Stimulated activated CD8-positive, alpha-beta memory T cell treated with anti-CD3 and anti-CD28 coated beads, Interleukin-7, amount 100 ng/mL, for 48 hours (primary cell): ENCODE data around the gene CUL2.
"Not testable (repeated sequence)": the region's sequence is repeated elsewhere in the genome, so short reads cannot be mapped to it uniquely, and the experiment has no call there.

Experiments used
- DNase-seq, 2 donors: peaks; one replicate each; pipeline ENCODE4 v3.0.0-alpha.2; 2020; ENCODE audit warnings: low read depth in 1 of 2; ENCODE audit errors: extremely low read depth in 1 of 2

The CUL2 gene

DNA sequence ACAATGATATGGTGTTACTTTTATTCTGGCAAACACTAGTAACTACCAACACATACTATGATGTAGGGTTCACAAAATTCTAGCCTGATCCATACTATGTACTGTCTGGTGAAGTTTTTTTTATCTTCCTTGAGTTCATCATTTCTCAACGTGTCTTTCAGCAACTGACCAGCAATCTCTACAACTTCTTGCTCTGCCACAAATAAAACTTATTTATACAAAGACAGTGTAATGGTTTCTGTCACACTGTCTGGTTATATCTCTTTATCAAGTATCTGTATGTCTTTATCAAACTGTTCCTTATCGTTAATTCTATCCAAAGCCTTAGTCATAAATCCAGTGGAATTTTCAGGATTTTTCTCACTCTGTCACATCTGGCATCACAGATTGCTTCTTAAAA is 69.7 kb downstream of the CUL2 start:
- no peak for DNase-seq

DNA sequence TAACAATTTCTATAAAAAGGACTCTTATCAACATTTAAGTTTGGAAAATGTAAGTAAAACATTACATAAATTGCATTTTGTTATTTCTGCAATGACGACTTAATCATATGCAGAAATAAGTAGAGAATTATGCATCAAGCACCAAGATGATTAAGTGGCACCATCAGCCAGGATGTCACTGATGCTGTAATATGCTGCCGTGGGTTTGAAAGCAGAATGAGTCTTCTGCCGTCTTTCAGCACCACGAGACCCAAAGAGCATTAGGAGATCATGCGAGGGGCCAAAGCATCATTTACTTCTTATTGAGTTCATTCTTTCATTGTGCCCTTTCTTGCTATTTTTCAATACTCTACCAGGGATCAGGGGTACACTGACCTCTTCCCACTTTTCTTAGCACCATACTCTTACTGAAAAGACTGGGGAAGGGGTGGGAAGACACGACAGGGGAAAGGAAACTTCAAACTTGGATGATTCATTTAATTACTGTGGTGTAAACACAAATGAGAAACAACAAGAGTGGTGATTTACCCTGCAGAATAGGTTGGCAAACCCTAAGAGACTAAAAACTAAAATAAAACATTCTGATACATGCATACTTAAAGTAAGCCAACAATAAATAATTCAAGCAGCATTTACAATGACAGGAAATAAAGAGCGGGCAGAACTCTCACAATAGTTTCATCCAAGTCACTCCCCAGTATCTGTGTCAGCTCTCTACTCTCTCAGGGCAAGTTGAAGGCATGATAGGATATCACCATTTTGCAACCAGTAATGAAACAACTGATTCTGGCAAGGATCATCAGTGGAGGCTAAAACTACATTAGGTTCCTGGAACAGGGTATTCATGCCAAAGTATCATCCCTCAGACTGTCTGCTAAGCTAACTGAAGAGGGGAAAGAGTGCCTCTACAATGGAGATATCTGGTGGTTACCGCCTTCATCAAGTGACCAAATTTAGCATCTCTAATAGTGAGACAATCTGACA is 70.8 kb downstream of the CUL2 start:
- DNase-seq: no peak

DNA sequence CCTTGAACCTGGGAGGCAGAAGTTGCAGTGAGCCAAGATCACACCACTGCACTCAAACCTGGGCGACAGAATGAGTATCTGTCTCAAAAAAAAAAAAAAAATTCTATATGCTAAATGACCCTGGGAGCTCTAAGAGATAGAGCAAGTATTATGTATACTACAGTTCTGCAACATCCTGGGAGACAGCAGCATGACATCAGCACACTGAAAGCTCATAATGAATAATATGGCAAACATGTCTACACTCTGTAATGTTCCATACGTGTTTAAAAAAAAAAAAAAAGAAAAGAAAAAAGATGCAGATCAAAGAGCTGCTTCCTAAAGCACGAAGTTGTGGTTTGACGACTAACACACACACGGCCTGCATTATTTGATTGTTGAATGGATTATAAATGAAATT is 72.5 kb downstream of the CUL2 start:
- DNase-seq: no peak

DNA sequence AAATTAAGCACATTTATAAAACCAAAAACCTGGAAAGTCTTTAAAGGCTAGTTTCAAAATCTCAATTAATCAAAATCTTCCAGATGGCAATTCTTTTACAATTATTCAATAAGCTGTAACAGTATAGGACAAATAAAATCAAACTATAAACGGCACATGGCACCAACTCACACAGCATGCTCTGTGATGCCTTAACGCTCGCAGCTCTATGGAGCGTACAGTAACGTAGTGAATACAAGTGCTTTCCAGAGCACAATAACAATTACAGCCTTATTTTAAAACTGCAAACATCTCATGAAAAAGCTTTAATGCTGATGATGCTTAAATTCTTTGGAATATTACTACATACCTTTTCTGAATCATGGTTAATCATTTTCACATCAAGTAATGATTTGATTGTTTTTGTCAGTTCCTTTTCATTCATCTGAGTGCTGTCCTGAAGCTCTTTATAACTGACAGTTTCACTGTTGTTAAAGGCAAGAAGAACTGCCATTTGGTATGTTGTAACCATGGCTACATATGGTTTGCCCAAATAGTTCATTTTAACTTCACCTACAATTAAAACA is 74.2 kb downstream of the CUL2 start:
- no peak for DNase-seq

DNA sequence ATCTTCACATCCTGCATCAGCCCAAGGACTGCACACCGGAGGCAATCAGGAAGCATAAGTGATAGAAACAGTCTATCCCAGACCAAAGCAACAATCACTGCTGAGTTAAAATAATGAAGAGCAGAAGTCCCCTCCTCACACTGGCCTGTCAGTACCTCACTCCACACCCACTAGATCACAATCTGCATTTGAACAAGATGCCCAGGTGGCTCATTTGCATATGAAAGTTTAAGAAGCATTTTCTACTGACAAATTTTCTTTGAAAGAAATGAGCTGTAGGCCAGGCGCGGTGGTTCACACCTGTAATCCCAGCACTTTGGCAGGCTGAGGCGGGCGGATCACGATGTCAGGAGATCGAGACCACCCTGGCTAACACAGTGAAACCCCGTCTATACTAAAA is 77.4 kb downstream of the CUL2 start:
- DNase-seq: no peak

DNA sequence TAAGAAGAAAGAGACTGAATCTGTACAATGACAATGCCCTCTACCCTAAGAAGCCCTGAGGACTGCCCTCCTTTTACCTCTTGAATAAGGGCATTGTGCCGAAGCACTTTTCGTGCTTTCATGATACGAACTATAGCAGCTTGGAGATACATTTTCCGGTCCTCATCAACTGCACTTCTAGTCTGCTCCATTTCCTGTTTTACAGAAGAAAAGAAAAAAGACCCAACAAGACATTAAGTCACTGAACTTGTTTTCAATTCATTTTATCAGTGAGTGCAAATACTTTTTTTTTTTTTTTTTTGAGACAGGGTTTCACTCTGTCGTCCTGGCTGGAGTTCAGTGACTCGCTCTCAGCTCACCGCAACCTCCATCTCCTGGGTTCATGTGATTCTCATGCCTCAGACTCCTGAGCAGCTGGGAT is 78.4 kb downstream of the CUL2 start:
- DNase-seq: no peak

DNA sequence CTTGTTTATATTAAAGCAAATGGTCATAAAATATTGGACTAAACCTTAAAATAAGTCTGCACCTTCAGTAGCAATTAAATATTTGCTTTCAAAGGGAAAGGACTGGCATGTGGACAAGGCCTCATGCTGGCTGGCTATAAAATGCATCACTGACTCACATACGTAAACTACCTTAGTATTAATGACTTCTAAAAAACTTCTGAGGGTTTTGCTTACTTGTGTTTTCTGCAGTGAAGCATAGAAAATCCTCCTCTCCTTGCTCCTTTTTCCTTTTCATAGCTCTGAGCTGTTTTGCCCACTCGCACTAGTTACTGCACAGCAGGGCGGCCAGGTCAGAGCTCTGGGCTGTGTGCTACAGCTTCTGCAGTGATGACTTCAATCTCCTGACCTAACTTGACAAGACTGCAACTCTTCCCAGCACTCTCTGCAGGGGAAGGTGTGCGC is 82.3 kb downstream of the CUL2 start:
- no peak for DNase-seq

DNA sequence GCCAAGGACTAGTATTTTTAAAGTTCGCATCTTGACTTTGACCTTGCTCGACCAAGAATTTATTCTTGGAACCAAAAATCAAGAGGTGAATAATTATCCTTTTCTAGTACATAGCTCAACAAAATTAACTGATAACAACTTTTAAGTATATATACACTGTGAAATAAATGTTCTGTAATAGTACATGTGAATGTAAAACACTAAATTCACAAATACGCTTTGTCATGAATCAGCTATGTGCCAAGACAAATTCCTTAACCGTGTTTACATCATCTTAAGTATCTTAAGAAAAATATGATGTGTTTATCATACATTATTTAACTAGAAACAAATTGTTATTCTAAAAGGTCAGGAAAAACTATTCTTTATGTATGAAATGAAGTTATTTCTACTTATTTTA is 83.3 kb downstream of the CUL2 start:
- DNase-seq: no peak

DNA sequence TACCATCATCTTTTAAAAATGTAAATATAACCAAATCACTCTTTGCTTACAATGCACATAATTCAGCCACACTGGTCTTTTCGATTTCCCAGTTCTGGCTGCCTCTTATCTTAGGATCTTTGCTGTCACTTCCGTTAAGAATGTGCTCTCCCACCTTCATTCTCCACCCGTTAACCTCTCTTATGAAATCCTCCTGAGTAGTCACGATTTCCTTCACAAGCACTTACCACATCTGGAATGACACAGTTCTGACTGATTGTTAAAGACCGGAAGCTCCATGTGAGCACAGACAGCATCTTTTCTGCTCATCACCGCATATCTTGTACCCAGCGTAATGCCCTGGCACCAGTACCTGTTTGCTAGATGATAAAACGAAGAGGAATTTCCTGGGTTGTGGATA is 84.3 kb downstream of the CUL2 start:
- no peak for DNase-seq

DNA sequence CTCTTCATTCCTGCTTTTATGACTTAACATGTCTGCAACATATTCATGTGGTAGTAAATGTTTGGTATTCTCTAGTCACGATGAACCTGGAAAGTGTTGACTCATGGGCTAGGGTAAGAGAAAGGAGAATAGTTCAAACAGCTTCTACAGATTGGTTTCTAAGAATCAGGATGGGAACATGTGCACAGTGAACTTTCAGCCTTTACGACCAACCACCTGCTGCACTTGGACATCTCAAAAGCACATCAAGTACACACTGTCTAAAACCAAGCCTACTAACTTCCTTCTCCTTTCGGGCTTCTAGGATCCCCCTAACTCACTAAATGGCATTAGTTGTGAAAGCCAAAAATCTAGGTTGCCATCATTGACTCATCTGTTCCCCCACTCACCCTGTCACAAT is 85.5 kb downstream of the CUL2 start:
- DNase-seq: no peak

DNA sequence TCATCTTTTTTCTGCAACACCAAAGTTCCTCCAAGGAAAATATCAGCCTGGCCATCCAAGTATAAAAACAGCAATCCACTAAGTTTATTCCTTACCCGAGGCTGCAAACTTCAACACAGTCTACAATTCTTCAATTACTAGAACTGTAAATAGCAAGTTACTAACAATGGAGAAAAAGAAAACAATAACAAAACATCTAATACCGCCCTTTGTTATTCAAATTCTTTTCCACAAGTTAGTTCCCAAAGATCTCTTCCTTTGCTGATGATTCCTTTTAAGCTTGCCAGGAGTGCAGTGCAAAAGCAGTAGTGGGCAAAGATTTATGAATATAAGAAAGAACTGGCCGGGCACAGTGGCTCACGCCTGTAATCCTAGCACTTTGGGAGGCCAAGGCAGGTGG is 86.2 kb downstream of the CUL2 start:
- DNase-seq: no peak

DNA sequence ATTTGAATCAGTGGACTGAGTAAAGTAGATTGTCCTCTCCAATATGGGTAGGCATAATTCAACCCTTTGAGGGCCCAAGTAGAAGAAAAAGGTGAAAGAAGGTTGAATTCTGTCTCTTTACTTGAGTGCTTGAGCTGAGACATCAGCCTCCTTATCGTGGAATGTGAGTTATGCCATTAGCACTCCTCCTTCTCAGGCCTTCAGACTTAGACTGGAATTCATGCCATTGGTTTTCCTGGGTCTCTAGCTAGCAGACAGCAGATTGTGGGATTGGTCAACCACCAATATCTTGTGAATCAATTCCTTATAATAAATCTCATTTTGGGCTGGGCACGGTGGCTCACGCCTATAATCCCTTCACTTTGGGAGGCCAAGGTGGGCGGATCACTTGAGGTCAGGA is 89.2 kb downstream of the CUL2 start:
- no peak for DNase-seq

DNA sequence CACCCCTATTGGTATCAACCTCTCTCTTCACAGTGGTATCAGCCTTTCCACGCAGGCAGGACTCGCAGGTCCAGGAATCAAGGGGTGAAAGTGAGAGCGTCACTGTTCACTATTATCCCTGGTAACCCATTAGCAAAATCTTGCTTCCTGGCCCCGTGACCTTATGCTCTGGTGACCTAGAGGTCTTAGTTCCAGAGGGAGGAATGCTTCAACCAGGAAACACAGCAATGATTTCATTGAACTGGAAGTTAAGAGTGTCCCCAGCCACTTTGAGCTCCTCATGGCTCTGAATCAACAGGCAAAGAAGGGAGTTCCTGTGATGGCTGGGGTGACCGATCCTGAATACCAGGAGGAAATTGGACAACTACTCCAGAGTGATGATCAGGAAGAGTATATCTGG is 90.6 kb downstream of the CUL2 start:
- no peak for DNase-seq

DNA sequence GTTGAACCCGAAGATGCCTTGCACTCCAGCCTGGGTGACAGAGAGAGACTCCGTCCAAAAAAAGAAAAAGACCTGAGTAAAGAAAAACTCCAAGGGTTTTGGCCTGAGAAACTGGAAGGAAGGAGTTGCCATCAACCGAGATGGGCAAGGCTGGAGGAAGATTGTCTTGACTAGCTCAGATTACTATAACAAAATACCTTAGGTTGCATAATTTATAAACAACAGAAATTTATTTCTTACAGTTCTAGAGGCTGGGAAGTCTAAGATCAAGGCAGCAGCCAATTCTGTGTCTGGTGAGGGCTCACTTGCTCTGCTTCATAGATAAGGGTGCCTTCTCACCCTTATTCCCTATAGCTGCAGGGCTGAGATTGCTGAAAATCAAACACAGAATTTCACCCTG is 91.2 kb downstream of the CUL2 start:
- DNase-seq: no peak

DNA sequence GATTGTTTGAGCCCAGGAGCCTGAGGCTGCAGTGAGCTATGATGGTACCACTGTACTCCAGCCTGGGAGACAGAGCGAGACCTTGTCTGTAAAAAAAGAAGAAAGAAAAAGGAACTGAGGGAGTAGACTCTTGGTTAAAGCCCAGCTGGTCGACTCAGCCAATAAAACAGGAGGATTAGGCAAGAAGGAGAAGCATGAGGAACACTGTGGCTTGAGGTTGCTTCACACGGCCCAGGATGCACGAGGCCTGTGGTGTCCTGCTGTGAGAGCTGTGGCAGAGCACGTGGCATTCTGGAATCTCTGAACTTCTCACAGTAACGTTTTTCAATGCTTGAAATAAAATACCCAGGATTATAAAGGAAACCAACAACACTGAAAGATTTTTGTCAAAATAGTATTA is 93.3 kb downstream of the CUL2 start:
- no peak for DNase-seq

DNA sequence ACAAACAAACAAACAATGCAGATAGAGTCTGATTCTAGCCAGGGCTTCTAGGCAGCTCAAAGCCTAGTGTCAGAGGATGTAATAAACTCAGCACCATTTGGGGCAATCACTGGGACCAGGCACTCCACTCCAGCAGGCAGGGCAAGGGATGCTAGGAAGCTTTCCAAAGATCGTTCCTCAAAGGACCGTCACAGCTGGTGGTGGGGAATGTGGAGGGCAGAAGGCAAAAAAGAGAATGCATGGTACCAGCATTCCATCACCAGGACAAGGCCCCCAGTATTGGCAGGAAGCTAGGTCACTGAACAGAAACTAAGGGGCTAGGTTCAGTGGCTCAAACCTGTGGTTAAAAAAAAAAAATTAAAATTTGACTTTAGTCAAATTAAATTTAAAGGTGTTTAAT is 94.2 kb downstream of the CUL2 start:
- no peak for DNase-seq

DNA sequence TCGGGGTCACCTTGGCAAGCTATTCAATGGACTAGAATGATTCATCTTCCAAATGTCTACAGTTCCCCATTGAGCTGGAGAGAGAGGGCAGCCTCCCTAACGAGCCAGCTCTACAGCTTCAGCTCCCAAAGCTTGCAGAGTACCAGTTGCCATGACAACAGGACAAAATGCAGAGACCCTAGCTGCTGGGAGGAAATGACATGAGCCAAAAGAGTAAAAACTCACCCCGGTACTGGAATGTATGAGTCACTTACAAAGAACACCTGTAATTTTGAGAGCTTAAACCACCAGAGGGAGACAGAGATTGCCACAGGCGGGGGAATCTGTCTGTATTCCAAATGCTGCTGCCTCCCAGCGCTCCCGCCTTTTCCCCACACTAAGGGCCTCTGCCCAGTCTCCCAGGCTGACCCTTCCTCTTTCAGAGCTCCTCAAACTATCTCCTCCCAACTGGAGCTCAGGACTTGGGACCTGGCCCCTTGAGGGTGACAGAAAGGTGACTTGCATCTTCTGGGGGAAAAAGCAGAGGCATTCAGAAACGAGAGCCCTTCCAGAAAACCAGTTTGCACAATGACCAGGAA is 95.5 kb downstream of the CUL2 start:
- peak; percentile 17 to 36 for DNase-seq

DNA sequence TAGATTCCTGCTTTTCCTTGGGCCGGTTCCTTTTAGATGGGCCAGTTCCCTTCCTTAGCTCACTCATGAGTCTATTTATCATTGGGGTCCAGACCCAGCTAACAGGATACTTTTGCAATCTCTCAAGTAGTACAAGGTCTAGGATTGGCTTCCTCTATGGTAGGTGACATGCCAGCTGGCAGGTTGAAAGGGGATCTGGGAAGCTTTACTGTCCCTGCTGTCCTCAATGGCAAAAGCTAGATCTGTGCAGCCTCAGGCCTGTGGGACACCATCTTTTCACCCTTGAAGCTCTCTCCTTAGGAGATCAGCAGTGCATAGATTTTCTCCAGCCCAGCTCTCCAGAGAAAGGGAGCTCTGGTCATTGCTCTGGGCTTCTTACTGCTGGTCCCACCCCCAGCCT is 96.4 kb downstream of the CUL2 start:
- no peak for DNase-seq

DNA sequence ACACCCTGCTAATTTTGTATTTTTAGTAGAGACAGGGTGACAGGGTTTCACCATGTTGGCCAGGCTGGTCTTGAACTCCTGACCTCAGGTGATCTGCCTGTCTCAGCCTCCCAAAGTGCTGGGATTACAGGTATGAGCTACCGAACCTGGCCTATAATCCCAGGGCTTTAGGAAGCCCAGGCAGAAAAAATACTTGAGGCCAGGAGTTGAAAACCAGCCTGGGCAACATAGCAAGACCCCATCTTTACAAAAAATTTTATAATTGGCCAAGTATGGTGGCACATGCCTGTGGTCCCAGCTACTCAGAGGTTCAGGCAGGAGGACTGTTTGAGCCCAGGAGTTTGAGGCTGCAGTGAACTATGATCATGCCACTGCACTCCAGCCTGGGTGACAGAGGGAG is 99.0 kb downstream of the CUL2 start:
- not testable (repeated sequence) for DNase-seq

DNA sequence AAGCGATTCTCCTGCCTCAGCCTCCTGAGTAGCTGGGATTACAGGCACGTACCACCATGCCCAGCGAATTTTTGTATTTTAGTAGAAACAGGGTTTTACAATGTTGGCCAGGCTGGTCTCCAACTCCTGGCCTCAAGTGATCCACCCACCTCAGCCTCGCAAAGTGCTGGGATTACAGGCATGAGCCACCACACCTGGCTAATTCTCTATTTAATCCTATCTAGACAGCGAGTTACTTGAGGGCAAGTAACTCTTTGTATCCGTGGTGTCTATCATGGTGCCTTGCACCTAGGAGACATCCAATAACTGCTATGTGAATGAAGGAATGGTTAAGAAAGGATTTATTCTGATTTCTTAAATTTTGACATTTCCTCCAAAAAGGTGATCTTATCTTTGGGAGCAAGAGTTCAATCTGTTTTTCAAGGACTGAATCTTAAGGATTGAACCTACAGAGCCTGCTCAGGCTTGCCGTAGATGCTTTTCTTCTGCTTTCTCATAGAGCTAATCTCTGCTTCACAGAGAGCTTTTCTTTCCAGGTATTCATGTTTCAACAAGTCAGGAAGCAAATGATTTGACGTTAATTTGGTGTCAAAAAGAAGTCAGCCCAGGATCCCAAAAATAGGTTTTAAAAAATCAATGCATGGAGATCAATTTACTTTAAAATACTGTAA is 101.6 kb downstream of the CUL2 start:
- DNase-seq: no peak

DNA sequence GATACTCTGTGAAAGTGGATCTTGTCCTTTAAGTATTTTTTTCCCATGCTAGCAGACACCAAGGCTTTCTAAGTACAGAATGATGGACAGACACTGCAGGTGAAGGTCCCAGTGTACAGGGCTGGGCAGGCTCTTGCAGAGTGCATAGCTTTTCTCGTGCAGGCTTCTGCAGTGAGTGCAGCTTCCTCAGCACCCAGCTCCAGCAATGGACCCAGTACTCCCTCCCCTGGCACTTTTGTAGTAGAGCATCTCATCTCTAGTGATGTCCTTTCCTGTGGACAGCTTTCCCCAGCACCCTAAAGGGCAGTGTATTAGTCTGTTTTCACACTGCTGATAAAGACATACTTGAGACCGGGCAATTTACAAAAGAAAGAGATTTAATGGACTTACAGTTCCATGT is 104.3 kb downstream of the CUL2 start:
- DNase-seq: no peak

DNA sequence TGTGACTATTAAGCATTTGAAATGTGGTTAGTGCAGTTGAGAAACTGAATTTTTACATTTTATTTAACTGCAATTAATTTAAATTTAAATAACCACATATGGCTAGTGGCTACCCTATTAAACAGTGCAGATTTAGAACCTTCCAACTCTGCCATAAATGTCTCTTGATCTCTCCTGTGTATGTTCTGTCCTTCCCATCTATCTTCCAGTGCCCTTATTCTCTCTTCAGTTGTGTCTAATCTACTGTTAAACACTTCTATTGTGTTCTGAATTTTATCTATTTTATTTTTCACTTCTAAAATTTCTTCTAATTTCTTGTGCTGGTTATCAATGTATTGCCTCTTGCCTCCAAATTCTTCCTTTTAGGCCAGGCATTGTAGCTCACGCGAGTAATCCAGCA is 105.0 kb downstream of the CUL2 start:
- no peak for DNase-seq
